Anterior cingulate cortex (tissue), 58 donors: Measurements from ENCODE around the gene MBIP.

ENCODE experiments used
- DNase-seq, 58 donors: peaks; one replicate each; lab custom pipeline; 2025; lab: John Stamatoyannopoulos, UW

Gene MBIP

DNA sequence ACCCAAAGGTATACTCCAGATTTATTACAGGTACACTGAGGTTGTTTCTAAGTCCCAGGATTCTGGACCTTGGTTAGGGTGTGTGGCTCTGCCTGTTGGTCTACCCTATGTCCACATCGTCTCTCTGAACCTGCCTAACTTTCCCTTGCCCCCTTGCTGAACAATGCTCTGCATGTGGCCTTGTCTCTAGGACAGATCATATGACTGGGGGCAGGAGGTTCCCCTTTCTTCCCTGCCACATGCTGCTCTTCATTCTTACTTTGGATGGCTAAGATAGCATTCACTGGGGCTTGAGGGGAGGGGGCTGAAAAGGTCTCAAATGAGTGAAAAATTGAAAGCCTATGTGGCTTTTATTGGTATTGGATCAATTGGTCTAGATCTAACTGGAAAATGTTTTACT lies 49.2 kb downstream of the MBIP start:
- DNase-seq: peak in 1 of 58 donors; percentile 5

DNA sequence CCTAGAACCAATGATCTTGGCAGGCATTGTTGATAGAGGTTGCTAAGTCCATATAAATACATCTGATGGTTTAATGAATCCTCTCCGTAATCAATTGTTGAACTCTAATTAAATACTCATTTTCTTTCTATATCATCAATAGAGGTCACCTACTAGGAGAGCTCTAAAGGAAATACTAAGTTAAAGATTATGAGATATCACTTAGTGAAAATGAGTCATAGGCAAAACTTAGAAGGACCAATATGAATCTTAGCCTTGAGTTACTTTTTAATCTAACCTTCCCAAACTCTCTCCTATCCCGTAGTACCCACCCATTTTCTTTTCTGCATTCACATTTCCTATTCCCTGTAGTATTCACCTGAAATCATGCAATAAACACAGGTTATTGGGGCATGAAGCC lies 50.2 kb downstream of the MBIP start:
- no peak for DNase-seq

DNA sequence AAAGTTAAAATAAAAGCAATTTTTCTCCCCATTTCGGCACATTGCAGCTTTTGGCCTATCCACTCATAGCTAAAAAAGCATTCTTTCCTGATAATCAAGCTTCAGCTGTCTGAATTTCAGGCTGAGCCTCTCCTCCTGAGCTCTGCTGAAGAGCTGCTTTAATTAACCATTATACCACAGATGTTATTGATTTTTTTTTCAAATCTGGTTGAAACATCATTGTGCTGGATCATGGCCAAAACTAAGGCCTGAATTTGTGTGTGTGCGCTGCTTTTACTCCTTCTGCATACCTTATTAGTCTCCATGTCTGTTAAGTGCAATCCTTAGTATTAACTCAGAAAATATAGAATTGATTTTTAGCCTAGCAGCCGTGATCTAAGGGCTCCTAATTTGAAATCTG lies 52.3 kb downstream of the MBIP start:
- DNase-seq: no peak

DNA sequence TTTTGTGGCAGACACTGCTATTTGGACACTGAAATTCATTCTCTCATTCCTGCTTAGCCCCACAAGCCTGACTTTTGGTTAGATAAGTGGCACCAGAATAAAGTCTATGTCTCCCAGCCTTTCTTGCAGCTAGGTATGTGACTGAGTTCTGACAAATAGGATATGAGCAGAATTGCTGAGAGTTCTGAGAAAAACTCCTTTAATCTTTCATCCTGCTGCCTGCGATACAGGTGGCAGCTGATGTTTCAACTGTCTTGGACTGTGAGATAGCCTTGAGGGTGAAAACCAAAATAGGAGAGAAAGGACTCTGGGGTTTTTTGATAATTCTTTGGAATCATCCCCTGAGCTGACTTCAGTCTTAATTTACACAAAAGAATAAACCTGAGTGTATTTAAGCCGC lies 55.8 kb downstream of the MBIP start:
- no peak for DNase-seq

DNA sequence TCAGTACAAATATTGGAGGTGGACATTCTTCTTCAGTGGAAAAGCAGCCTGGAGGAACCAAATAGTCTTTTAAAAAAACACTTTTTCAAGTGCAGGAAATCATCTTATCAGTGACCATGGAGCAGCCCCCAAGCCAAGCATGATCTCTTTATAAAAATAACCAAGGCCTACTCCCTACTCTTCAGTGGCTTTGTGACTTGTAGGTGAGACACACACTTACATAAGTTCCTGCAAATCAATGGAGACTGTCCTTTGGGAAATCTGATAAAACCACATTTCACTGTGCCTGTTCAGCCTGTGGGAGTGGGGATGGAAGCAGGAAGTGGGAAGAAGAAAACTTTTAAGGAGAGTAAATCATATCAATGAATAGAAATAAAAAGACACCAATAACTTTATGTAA lies 56.3 kb downstream of the MBIP start:
- no peak for DNase-seq

DNA sequence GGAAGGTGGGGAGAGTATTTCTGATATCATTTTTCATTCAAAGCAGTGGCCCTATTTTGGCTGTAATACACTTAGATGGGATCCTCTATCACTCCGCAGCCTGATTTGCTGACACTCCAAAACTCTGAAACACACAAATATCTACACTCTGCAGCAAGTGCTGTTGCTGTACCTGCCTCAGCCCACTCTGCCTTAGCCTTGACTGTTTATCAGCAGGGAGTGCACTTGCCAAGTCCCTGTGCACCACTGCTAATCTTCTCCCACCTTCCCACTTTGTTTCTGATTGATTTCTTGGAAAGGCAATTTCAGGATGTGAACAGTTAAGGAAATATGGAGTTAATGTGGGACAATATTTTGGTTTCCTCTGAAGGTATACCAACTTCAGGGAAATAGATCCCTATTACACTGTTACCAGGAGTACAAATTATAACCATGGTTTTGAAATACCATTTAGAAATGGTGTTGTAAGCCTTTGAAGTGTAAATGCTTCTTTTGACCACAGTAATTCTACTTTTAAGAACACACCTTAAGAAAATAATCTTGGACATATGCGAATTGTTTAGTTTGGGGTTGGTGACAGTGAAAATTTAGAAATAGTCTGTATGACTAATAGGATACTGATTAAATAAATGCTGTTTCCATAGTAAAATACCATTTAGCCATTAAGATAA lies 59.3 kb downstream of the MBIP start:
- no peak for DNase-seq

DNA sequence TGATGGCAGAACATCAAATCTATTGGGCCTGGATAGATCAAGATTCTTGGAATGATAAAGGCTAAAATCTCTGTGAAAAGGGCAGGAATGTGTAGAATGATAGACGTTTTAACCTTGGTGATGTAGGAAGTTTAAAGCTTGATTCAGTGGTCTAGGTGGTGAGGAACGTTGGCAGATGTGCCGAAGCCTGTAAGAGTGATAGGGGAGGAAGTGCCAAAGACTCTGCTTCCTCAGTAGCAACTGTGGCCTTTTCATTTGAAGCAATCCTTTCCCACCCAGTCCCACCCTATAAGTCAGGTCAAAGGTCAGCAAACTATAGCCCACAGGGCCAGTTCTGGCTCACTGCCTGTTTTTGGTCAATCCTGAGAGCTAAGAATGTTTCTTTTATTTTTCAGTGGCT lies 62.2 kb downstream of the MBIP start:
- no peak for DNase-seq

DNA sequence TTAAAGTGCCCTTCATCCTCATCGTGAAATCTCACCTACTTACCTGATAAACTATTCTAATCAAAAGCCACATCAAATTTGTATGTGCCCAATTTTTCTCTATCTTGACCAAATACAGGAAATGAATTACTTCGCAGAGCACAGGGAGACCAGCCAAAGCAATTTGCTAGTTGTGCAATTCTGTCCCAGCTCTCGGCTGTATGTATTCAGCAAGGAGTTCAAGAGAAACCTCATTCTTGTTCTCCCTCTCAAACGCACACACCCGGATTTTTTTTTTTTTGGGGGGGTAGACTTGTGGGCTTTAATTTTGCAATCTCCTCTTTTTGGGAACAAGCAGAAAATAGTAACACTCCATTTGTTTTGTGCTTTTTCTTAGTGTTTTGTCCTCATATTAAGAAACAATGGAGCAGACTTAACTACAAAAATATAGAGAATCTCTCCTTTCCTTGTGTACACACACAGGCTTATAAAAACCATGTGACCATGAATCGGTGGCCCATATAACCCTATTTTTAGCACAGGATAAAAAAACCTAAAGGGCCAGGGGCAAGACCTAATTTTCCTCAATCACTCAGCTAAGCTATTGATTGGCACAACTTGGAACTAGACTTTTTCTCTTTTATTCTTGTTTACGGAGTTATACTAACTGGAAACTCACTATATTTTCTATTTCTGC lies 64.2 kb downstream of the MBIP start:
- no peak for DNase-seq

DNA sequence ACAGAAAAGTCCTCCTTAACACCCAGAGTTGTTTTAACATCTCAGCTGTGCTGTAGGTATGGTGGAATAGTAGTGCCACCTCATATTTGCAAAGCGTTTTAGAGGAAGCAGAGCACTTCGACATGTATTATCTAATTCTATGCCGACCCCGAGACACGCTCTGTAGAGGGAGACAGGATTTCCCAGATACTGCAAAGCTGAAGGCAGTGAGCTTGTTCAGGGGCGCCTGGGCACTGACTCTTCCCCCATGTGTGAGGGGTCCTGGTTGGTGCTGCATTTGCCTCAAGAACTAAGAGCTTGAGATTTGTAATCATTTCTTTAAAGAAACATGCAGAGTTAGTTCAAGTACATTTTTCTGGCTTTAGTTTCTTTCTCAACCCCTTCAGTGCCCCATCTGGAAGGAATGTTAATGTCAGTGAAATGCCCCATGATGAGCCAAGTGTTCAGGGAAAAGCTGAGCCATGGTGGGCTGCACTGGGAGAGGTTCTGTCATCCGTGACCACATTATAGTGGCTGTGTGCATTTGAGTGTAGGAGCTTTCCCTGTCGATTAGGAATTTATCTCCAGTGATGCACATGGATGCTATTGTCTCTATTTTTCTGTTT lies 66.3 kb downstream of the MBIP start:
- DNase-seq: no peak
